ENCODE data around the gene MACROH2A1. TPM values are rescaled to one million over a fixed set of nuclear protein-coding genes. Genes with fewer than 3 reads are reported as not detected.

Gene MACROH2A1
- total and polyA plus RNA-seq, 10 of the 15 experiments (the other 5 are each of a cell fraction or from before 2014, with no cell fraction given): 45.7 to 230 (median 196) TPM

DNA sequence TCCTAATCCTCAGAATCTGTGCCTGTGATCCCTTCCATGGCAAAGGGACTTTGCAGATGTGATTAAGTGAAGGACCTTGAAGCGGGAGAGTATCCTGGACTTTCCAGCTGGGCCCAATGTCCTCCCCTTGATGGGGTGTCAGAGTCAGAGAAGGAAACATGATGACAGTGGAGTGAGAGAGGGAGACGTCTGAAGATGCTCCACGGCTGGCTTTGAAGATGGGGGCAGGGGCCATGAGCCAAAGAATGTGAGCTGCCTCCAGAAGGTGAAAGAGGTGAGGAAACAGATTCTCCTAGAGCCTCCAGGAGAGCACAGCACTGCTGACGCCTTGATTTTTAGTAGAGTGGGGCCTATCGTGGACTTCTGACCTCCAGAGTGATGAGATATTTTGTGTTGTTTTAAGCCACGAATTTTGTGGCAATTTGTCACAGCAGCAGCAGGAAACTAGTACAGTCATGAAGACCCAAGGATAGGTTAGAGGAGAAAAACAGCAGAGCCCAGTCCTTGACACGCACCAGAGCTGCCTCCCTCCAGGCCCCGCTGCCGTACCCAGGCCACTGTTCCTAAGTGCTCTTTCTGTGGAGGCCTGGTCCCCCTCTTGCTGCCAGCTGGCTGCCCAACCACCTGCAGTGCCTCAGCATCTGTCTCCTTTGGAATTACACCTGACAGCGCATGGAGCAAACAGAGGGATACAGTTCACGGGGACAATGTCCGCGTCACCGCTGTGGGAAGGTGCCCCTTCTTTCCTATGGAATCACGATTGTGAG lies 78.1 kb downstream of the MACROH2A1 start:
- Histone ChIP-seq H3K9me3 (replicated peaks; ENCODE audit: control insufficient read depth, insufficient read depth, low read length) (no peaks in the 10 kb centered on the region), H3K9ac (ENCODE audit: control insufficient read depth, insufficient read depth, low read length) (no peak overlapping the region), H4K20me1 (ENCODE audit: control insufficient read depth, insufficient read depth) (no peaks in the 10 kb centered on the region), H3K27me3 (replicated peaks in 1 of 2; ENCODE audit: control insufficient read depth in 2 of 2, insufficient read depth in 2 of 2, low read length in 1 of 2) (no peaks in the 10 kb centered on the region; a peak in 1 of 4 replicates), H3K4me1 (ENCODE audit: control insufficient read depth, insufficient read depth, low read length) (no peaks in the 10 kb centered on the region), H3K4me2 (ENCODE audit: control insufficient read depth, insufficient read depth) (no peak overlapping the region), H2AFZ (ENCODE audit: control insufficient read depth, low read depth, low read length) (no peak overlapping the region), H3K27ac (ENCODE audit: control insufficient read depth, insufficient read depth) (no peak overlapping the region), H3K36me3 (ENCODE audit: control insufficient read depth in 2 of 2, insufficient read depth in 2 of 2, low read length in 1 of 2) (no peaks in the 10 kb centered on the region), H3K79me2 (ENCODE audit: control insufficient read depth, insufficient read depth, low read length) (no peaks in the 10 kb centered on the region), H3K4me3 (no peak overlapping the region)
- intact Hi-C loops (cut with micrococcal nuclease; ENCODE audit: unreplicated experiment) (no loop called here), in situ Hi-C loops (cut with MboI) (no loop called here)
- 62% methylated on average over 15 of the region's 15 CpGs for WGBS (ENCODE audit: insufficient coverage, insufficient replicate concordance, low lambda C conversion rate, missing lambda C conversion rate)
- FAIRE-seq: no peak
- no peak for TF ChIP-seq EED (IDR thresholded peaks at IDR 0.05; ENCODE audit: low read depth)
- no peak for TF ChIP-seq GATAD2B (conservative IDR thresholded peaks at IDR 0.05; ENCODE audit: low read depth)
- TF ChIP-seq, protein P1, sequence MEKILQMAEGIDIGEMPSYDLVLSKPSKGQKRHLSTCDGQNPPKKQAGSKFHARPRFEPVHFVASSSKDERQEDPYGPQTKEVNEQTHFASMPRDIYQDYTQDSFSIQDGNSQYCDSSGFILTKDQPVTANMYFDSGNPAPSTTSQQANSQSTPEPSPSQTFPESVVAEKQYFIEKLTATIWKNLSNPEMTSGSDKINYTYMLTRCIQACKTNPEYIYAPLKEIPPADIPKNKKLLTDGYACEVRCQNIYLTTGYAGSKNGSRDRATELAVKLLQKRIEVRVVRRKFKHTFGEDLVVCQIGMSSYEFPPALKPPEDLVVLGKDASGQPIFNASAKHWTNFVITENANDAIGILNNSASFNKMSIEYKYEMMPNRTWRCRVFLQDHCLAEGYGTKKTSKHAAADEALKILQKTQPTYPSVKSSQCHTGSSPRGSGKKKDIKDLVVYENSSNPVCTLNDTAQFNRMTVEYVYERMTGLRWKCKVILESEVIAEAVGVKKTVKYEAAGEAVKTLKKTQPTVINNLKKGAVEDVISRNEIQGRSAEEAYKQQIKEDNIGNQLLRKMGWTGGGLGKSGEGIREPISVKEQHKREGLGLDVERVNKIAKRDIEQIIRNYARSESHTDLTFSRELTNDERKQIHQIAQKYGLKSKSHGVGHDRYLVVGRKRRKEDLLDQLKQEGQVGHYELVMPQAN (conservative IDR thresholded peaks at IDR 0.05): no peak
- no peak for TF ChIP-seq ZNF207 (IDR thresholded peaks at IDR 0.05; ENCODE audit: borderline replicate concordance)
- TF ChIP-seq SIN3A (IDR thresholded peaks at IDR 0.05; ENCODE audit: low read depth, low read length): no peak
- no peak for TF ChIP-seq PAX5 (IDR thresholded peaks at IDR 0.05; ENCODE audit: borderline replicate concordance, low read depth, low read length)
- no peak for TF ChIP-seq NFIC (IDR thresholded peaks at IDR 0.05; ENCODE audit: low read depth, low read length)
- TF ChIP-seq, protein P2, sequence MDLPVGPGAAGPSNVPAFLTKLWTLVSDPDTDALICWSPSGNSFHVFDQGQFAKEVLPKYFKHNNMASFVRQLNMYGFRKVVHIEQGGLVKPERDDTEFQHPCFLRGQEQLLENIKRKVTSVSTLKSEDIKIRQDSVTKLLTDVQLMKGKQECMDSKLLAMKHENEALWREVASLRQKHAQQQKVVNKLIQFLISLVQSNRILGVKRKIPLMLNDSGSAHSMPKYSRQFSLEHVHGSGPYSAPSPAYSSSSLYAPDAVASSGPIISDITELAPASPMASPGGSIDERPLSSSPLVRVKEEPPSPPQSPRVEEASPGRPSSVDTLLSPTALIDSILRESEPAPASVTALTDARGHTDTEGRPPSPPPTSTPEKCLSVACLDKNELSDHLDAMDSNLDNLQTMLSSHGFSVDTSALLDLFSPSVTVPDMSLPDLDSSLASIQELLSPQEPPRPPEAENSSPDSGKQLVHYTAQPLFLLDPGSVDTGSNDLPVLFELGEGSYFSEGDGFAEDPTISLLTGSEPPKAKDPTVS (IDR thresholded peaks at IDR 0.05; ENCODE audit: low read depth, low read length): no peak
- no peak for TF ChIP-seq JUNB (IDR thresholded peaks at IDR 0.05)
- TF ChIP-seq SMAD1 (IDR thresholded peaks at IDR 0.05; ENCODE audit: low read depth, partially characterized antibody): no peak
- no peak for TF ChIP-seq IRF4 (IDR thresholded peaks at IDR 0.05; ENCODE audit: low read depth, low read length)
- no peak for TF ChIP-seq NBN (IDR thresholded peaks at IDR 0.05)
- SMC1A ChIA-PET (ENCODE audit: uncharacterized antibody, unreplicated experiment): no interaction called here
- CTCF ChIA-PET: no interaction called here
- RAD21 ChIA-PET (ENCODE audit: unreplicated experiment): no interaction called here
- no TSS peak for BruUV-seq (replicated peaks)
- POLR2A ChIA-PET: no interaction called here
- no peak for DNase-seq (ENCODE audit: low read depth, low spot score)
- no peak for ATAC-seq
